Liver (tissue), 9 donors: ENCODE measurements around the gene GTPBP8. TPM values are rescaled to one million over a fixed set of nuclear protein-coding genes. Genes with fewer than 3 reads are reported as not detected.

Experiments
- DNase-seq: peaks from one replicate; pipeline ENCODE4 v3.0.0-alpha.2; 2017; ENCODE audit warnings: low spot score
- H3K27ac ChIP-seq, 2 donors: one replicate each; pipeline ENCODE4 v1.7.0; 2013; ENCODE audit warnings: inconsistent platforms in 2 of 2, low read length in 2 of 2, control low read depth in 1 of 2, low read depth in 1 of 2, mild to moderate bottlenecking in 1 of 2
- H3K27me3 ChIP-seq, 4 donors: one replicate each; pipeline versions ENCODE4 v1.6.1 to v1.7.0; 2013; ENCODE audit warnings: low read length in 3 of 4, inconsistent platforms in 1 of 4, mild to moderate bottlenecking in 1 of 4, moderate library complexity in 1 of 4; ENCODE audit not compliant: control insufficient read depth in 4 of 4, insufficient read depth in 4 of 4
- H3K36me3 ChIP-seq, 4 donors: one replicate each; pipeline versions ENCODE4 v1.6.1 to v1.7.0; 2013; ENCODE audit warnings: low read length in 3 of 4, mild to moderate bottlenecking in 3 of 4, low read depth in 1 of 4, moderate library complexity in 1 of 4; ENCODE audit not compliant: control insufficient read depth in 4 of 4, insufficient read depth in 3 of 4
- H3K4me1 ChIP-seq, 4 donors: one replicate each; pipeline versions ENCODE4 v1.6.1 to v1.7.0; 2013; ENCODE audit warnings: low read length in 3 of 4, mild to moderate bottlenecking in 3 of 4, moderate library complexity in 1 of 4; ENCODE audit not compliant: control insufficient read depth in 4 of 4, insufficient read depth in 4 of 4
- H3K4me3 ChIP-seq, 3 donors: one replicate each; pipeline versions ENCODE4 v1.6.1 to v1.7.0; 2013; ENCODE audit warnings: low read length in 3 of 3, control low read depth in 1 of 3, low read depth in 1 of 3, mild to moderate bottlenecking in 1 of 3
- H3K9ac ChIP-seq, 2 donors: one replicate each; pipeline ENCODE4 v1.7.0; 2013; ENCODE audit warnings: low read length in 2 of 2, mild to moderate bottlenecking in 2 of 2, moderate library complexity in 2 of 2, control low read depth in 1 of 2, low read depth in 1 of 2
- H3K9me3 ChIP-seq, 4 donors: one replicate each; pipeline versions ENCODE4 v1.6.1 to v1.7.0; 2013; ENCODE audit warnings: low read length in 3 of 4; ENCODE audit not compliant: control insufficient read depth in 4 of 4
- CTCF ChIP-seq: fragments of 150-350 bp; IDR thresholded peaks from 2 replicates; pipeline ENCODE4 v1.5.1; 2017; ENCODE audit warnings: improper control_type of control experiment, low read depth, low read length; ENCODE audit not compliant: missing input control
- EGR1 ChIP-seq, 2 donors: IDR thresholded peaks; 2 replicates each; pipeline ENCODE4 v1.6.1; 2016 to 2018; ENCODE audit warnings: antibody characterized with exemption in 2 of 2, low read depth in 2 of 2
- FOXA2 ChIP-seq: IDR thresholded peaks from 2 replicates; pipeline ENCODE4 v1.6.1; 2016; ENCODE audit warnings: antibody characterized with exemption
- GABPA ChIP-seq, 2 donors: IDR thresholded peaks in 1 of 2; conservative IDR thresholded peaks in 1 of 2; 2 replicates each; pipeline ENCODE4 v1.6.1; 2016; ENCODE audit warnings: antibody characterized with exemption in 2 of 2, mild to moderate bottlenecking in 1 of 2, moderate library complexity in 1 of 2
- HNF4A ChIP-seq, 2 donors: conservative IDR thresholded peaks; 2 replicates each; pipeline ENCODE4 v1.6.1; 2016; ENCODE audit warnings: antibody characterized with exemption in 2 of 2, mild to moderate bottlenecking in 2 of 2
- HNF4G ChIP-seq: IDR thresholded peaks from 2 replicates; pipeline ENCODE4 v1.6.1; 2016; ENCODE audit warnings: antibody characterized with exemption
- JUND ChIP-seq, 2 donors: IDR thresholded peaks; 2 replicates each; pipeline ENCODE4 v1.6.1; 2016; ENCODE audit warnings: antibody characterized with exemption in 2 of 2
- NR2F2 ChIP-seq: IDR thresholded peaks from 2 replicates; pipeline ENCODE4 v1.6.1; 2016; ENCODE audit warnings: antibody characterized with exemption
- REST ChIP-seq: IDR thresholded peaks from 2 replicates; pipeline ENCODE4 v1.6.1; 2016; ENCODE audit warnings: antibody characterized with exemption, mild to moderate bottlenecking
- RXRA ChIP-seq, 2 donors: IDR thresholded peaks; 2 replicates each; pipeline ENCODE4 v1.6.1; 2017 to 2018; ENCODE audit warnings: antibody characterized with exemption in 2 of 2, mild to moderate bottlenecking in 1 of 2
- SP1 ChIP-seq: IDR thresholded peaks from 2 replicates; pipeline ENCODE4 v1.6.1; 2018; ENCODE audit warnings: antibody characterized with exemption, mild to moderate bottlenecking
- TAF1 ChIP-seq: conservative IDR thresholded peaks from 2 replicates; pipeline ENCODE4 v1.6.1; 2016; ENCODE audit warnings: antibody characterized with exemption, mild to moderate bottlenecking
- YY1 ChIP-seq: IDR thresholded peaks from 2 replicates; pipeline ENCODE4 v1.6.1; 2016; ENCODE audit warnings: antibody characterized with exemption, mild to moderate bottlenecking
- WGBS: extraction: QIAGEN DNeasy Blood & Tissue Kit; methylation state at CpG from one replicate; pipeline ENCODE4 v1.1.7; 2013; 5-methylcytosine and 5-hydroxymethylcytosine counted together
- polyA plus RNA-seq, 2 donors: library from polyadenylated mRNA; stranded (reverse) in 1 of 2; unstranded in 1 of 2; fragments of 200-250 nt in 1 of 2; fragments of >200 nt in 1 of 2; fragmentation: Nextera tagmentation in 1 of 2; extraction: Ambion mirVana in 1 of 2; gene quantifications; one replicate each; pipeline versions ENCODE4 v1.2.1 to v1.2.3, GENCODE V29; 2013 to 2015
- total RNA-seq, 2 donors: library from RNA; depleted of rRNA; stranded (reverse); fragments of >200 nt; gene quantifications; one replicate each; pipeline ENCODE4 v1.2.3, GENCODE V29; 2014
- TF ChIP-seq, protein P1 (sequence below): IDR thresholded peaks from 2 replicates; pipeline ENCODE4 v1.6.1; 2016; ENCODE audit warnings: antibody characterized with exemption
- donor health status: healthy.
- donor health status: healthy.
- donor health status: healthy.
- donor health status: healthy.
- donor health status: healthy.

Gene GTPBP8
- total and polyA plus RNA-seq, 4 donors = 7.4 to 17.6 (median 9.2) TPM

GRCh38 chr3:112966633-112967032 lies 24.2 kb upstream of the GTPBP8 start:
- Histone ChIP-seq H3K9ac (no peak overlapping the region), H3K27me3 (no peaks in the 10 kb centered on the region), H3K4me3 (no peak overlapping the region), H3K36me3 (no peaks in the 10 kb centered on the region), H3K27ac (peak overlapping the region in 1 of 2 donors; percentile 18), H3K4me1 (peaks cover 0 to 3% (median 0%) of the 10 kb centered on the region in 4 donors), H3K9me3 (no peaks in the 10 kb centered on the region)
- DNase-seq = no peak
- TF ChIP-seq SP1 (no peak), YY1 (no peak), NR2F2 (no peak), GABPA (IDR thresholded peaks at IDR 0.05 in 1 of 2, conservative IDR thresholded peaks at IDR 0.05 in 1 of 2) (no peak), RXRA (IDR thresholded peaks at IDR 0.05) (no peak)
- TF ChIP-seq, protein P1, sequence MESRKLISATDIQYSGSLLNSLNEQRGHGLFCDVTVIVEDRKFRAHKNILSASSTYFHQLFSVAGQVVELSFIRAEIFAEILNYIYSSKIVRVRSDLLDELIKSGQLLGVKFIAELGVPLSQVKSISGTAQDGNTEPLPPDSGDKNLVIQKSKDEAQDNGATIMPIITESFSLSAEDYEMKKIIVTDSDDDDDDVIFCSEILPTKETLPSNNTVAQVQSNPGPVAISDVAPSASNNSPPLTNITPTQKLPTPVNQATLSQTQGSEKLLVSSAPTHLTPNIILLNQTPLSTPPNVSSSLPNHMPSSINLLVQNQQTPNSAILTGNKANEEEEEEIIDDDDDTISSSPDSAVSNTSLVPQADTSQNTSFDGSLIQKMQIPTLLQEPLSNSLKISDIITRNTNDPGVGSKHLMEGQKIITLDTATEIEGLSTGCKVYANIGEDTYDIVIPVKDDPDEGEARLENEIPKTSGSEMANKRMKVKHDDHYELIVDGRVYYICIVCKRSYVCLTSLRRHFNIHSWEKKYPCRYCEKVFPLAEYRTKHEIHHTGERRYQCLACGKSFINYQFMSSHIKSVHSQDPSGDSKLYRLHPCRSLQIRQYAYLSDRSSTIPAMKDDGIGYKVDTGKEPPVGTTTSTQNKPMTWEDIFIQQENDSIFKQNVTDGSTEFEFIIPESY = no peak
- 36% methylated on average over 2 of the region's 2 CpGs for WGBS

GRCh38 chr3:112967425-112967824 lies 23.4 kb upstream of the GTPBP8 start:
- TF ChIP-seq TAF1 = no peak
- no peak for TF ChIP-seq NR2F2
- TF ChIP-seq REST = no peak
- no peak for TF ChIP-seq YY1
- TF ChIP-seq FOXA2 = no peak
- no peak for TF ChIP-seq GABPA (IDR thresholded peaks at IDR 0.05 in 1 of 2, conservative IDR thresholded peaks at IDR 0.05 in 1 of 2)
- TF ChIP-seq JUND (IDR thresholded peaks at IDR 0.05) = no peak
- no peak for TF ChIP-seq EGR1 (IDR thresholded peaks at IDR 0.05; ENCODE audit: low read depth in 2 of 2)
- no peak for TF ChIP-seq HNF4G
- TF ChIP-seq HNF4A (conservative IDR thresholded peaks at IDR 0.05) = no peak
- TF ChIP-seq CTCF = no peak
- no peaks in the 10 kb centered on the region for H3K27me3 ChIP-seq
- 86% methylated on average over 1 of the region's 1 CpG for WGBS
- H3K9me3 ChIP-seq = no peaks in the 10 kb centered on the region
- H3K9ac ChIP-seq = no peak overlapping the region
- H3K4me1 ChIP-seq = peaks cover 0 to 3% (median 0%) of the 10 kb centered on the region in 4 donors
- H3K4me3 ChIP-seq = no peak overlapping the region
- H3K36me3 ChIP-seq = no peaks in the 10 kb centered on the region
- no peak for DNase-seq
- no peak overlapping the region for H3K27ac ChIP-seq
